Measurements from ENCODE around the gene KCNJ10.

- TF ChIP-seq CTCF (tag by site-specific recombination; IDR thresholded peaks at IDR 0.05): no peak
- no peak for TF ChIP-seq ZBTB17 (tag by site-specific recombination; IDR thresholded peaks at IDR 0.05)
- no peak for TF ChIP-seq PRDM1 (tag by site-specific recombination; IDR thresholded peaks at IDR 0.05)
- no peak for TF ChIP-seq ZSCAN18 (tag by site-specific recombination; IDR thresholded peaks at IDR 0.05)
- TF ChIP-seq ZBTB26 (tag by site-specific recombination; optimal IDR thresholded peaks at IDR 0.05): no peak
- no peak for TF ChIP-seq ZNF174 (tag by site-specific recombination; IDR thresholded peaks at IDR 0.05)
- no peak for TF ChIP-seq ZNF670 (tag by site-specific recombination; IDR thresholded peaks at IDR 0.05; ENCODE audit: low read depth)
- TF ChIP-seq ZNF785 (tag by site-specific recombination; IDR thresholded peaks at IDR 0.05): no peak
- no peak for TF ChIP-seq SP2 (tag by site-specific recombination; IDR thresholded peaks at IDR 0.05)
- TF ChIP-seq TRIM28 (IDR thresholded peaks at IDR 0.05; ENCODE audit: borderline replicate concordance, low read length): no peak
- TF ChIP-seq MYNN (tag by site-specific recombination; IDR thresholded peaks at IDR 0.05; ENCODE audit: borderline replicate concordance): no peak
- no peak for TF ChIP-seq ZNF350 (tag by site-specific recombination; IDR thresholded peaks at IDR 0.05)
- no peak for TF ChIP-seq ZNF704 (tag by site-specific recombination; IDR thresholded peaks at IDR 0.05)
- no peak for TF ChIP-seq KLF17 (tag by site-specific recombination; IDR thresholded peaks at IDR 0.05)
Measured at GRCh38 chr1:160020196-160020595, 49.8 kb downstream of the KCNJ10 start.
